ENCODE results near the gene BCHE.

Gene BCHE

DNA sequence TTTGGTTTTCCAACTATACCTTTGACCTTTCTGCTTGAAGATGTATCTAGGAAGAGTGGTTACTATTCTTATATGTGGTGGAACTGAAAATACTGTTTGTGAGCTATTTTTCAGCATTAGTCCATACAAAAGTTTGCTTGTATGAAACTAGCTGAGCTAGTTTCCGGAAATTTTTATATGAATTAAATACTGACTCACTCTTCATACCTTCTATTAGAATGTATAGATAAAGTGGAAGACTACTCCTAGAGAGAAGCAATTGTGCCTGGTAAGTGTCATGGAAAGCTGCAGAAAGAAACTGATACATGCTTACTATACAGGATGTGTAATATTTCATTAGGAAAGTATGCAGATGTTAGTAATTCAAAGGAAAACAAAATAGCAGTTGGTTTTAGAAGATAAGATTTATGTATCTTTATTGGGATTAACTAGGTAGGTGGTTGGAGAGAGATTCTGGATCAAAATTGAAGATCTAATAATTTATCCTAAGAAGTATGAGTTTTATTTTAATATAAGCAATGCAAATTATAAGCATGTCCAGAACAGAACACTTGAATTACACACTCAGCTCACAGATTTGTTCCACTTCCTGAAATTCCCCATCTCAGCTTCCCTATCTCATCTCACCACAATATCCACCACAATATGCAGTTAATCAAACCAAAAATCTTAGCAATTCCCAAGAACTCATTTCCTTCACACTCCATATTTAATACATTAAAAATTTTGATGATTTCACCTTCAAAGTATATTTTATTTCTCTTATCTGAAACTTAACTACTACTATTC, 82.8 kb downstream of the BCHE start:
- Histone ChIP-seq H3K4me3 (ENCODE audit: low read length) (no peak overlapping the region), H3K9me3 (ENCODE audit: control insufficient read depth, insufficient read depth, low read length) (no peaks in the 10 kb centered on the region), H3K36me3 (ENCODE audit: control insufficient read depth, insufficient read depth, low read length) (no peaks in the 10 kb centered on the region), H3K27me3 (ENCODE audit: control insufficient read depth, insufficient read depth, low read length) (no peaks in the 10 kb centered on the region), H3K27ac (ENCODE audit: low read length) (no peak overlapping the region), H3K4me1 (ENCODE audit: control insufficient read depth, insufficient read depth, low read length) (no peaks in the 10 kb centered on the region)
- WGBS (ENCODE audit: insufficient coverage, insufficient read length), result no CpG with 5 or more reads among the region's 1 CpG
- no peak for DNase-seq (ENCODE audit: low read depth, low spot score)

DNA sequence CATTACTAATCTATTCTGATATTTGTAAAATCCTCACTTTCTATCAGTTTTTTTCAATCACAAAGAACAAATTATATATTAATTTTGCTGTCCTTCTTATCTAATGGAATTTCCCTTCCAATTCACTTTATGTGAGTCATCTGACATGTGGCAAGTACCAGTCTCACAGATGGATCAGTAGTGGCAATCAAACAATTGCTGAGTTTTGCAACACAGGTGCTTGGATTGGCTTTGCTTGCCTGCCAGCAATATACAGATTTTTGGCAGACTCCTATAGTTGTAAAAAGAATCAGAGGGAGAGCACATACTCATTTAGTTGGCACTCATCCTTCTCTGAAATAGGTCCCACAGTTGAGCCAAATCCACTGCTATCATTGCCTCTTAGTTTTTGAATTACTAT, 83.7 kb downstream of the BCHE start:
- Histone ChIP-seq H3K9me3 (ENCODE audit: control insufficient read depth, insufficient read depth, low read length) (no peaks in the 10 kb centered on the region), H3K4me1 (ENCODE audit: control insufficient read depth, insufficient read depth, low read length) (no peaks in the 10 kb centered on the region), H3K36me3 (ENCODE audit: control insufficient read depth, insufficient read depth, low read length) (no peaks in the 10 kb centered on the region), H3K27me3 (ENCODE audit: control insufficient read depth, insufficient read depth, low read length) (no peaks in the 10 kb centered on the region), H3K4me3 (ENCODE audit: low read length) (no peak overlapping the region), H3K27ac (ENCODE audit: low read length) (no peak overlapping the region)
- no peak for DNase-seq (ENCODE audit: low read depth, low spot score)

DNA sequence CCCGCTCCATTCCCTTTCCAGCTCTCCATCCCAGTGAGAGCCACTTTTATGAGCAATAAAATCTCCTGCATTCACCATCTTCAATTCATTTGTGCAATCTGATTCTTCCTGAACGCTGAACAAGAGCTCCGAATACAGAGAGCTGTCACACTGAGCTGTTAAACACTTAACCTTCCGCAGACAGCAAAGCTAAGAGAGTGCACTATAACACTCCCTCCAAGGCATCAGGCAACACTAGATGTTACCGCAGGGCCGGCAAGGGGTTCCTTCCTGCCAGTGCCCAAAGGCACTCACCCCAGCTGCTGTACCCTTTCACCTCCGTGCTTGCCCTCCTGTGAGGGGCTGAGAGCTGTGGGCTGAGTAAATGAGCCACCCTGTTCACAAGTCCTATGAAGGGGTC, 85.6 kb downstream of the BCHE start:
- Histone ChIP-seq H3K36me3 (ENCODE audit: control insufficient read depth, insufficient read depth, low read length) (no peaks in the 10 kb centered on the region), H3K27me3 (ENCODE audit: control insufficient read depth, insufficient read depth, low read length) (no peaks in the 10 kb centered on the region), H3K9me3 (ENCODE audit: control insufficient read depth, insufficient read depth, low read length) (no peaks in the 10 kb centered on the region), H3K4me3 (ENCODE audit: low read length) (no peak overlapping the region), H3K4me1 (ENCODE audit: control insufficient read depth, insufficient read depth, low read length) (no peaks in the 10 kb centered on the region), H3K27ac (ENCODE audit: low read length) (no peak overlapping the region)
- no CpG with 5 or more reads among the region's 7 CpGs for WGBS (ENCODE audit: insufficient coverage, insufficient read length)
- DNase-seq (ENCODE audit: low read depth, low spot score), result no peak

DNA sequence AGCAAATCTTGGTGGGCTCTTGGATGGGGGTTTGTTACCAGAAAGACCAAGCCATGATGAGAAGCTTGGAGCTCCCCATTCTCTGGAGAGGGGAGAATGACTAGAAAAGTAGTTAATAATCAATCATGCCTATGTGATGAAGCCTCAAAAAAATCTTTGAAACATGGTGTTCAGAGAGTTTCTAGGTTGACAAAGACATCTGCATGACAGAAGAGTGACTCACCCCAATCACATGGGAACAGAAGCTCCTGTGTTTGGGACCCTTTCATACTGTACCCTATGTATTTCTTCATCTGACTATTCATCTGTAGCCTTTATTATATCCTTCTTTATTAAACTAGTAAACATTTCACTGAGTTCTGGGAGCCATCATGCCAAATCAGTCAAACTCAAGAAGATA, 87.4 kb downstream of the BCHE start:
- Histone ChIP-seq H3K27ac (ENCODE audit: low read length) (no peak overlapping the region), H3K4me3 (ENCODE audit: low read length) (no peak overlapping the region), H3K4me1 (ENCODE audit: control insufficient read depth, insufficient read depth, low read length) (no peaks in the 10 kb centered on the region), H3K27me3 (ENCODE audit: control insufficient read depth, insufficient read depth, low read length) (no peaks in the 10 kb centered on the region), H3K9me3 (ENCODE audit: control insufficient read depth, insufficient read depth, low read length) (no peaks in the 10 kb centered on the region), H3K36me3 (ENCODE audit: control insufficient read depth, insufficient read depth, low read length) (no peaks in the 10 kb centered on the region)
- no peak for DNase-seq (ENCODE audit: low read depth, low spot score)

DNA sequence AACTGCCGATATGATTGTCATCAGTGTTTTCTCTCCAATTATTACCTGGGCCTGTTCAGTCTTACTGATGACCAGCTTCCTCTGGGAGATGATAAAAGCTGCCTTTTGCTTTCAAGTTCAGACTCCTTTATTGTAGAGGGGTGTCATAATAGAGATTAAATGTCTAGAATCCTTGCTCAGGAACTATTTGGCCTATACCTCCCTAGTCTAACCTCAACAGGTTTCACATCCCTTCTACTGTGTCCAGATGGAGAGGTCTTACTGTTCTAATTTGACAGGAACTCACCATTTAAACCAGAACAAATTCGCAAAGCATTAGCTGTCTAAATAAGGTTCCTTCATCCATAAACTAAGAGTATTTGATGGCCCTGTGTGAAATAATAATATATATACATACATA, 88.0 kb downstream of the BCHE start:
- Histone ChIP-seq H3K4me3 (ENCODE audit: low read length) (no peak overlapping the region), H3K36me3 (ENCODE audit: control insufficient read depth, insufficient read depth, low read length) (no peaks in the 10 kb centered on the region), H3K27ac (ENCODE audit: low read length) (no peak overlapping the region), H3K27me3 (ENCODE audit: control insufficient read depth, insufficient read depth, low read length) (no peaks in the 10 kb centered on the region), H3K9me3 (ENCODE audit: control insufficient read depth, insufficient read depth, low read length) (no peaks in the 10 kb centered on the region), H3K4me1 (ENCODE audit: control insufficient read depth, insufficient read depth, low read length) (no peaks in the 10 kb centered on the region)
- DNase-seq (ENCODE audit: low read depth, low spot score), result no peak
- WGBS (ENCODE audit: insufficient coverage, insufficient read length), result no CpG with 5 or more reads among the region's 2 CpGs

DNA sequence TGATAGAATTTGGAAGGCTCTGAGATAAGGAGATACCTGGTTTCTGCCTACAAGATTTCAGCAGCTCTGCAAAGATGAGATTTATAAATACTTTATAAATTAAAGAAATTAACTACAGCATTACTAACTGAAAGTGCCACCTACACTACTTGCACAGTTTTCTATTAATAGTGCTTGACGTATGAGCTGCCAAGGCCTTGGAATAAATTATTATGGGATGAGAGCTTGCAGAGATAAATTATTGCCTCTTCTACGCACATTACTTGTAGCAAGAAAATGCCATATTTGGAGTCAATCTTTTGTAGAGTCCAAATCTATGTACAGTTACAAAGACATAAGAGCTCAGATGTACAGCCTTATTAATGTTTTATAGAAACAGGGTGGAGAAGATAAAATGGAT, 89.1 kb downstream of the BCHE start:
- no CpG with 5 or more reads among the region's 2 CpGs for WGBS (ENCODE audit: insufficient coverage, insufficient read length)
- Histone ChIP-seq H3K27me3 (ENCODE audit: control insufficient read depth, insufficient read depth, low read length) (no peaks in the 10 kb centered on the region), H3K36me3 (ENCODE audit: control insufficient read depth, insufficient read depth, low read length) (no peaks in the 10 kb centered on the region), H3K4me1 (ENCODE audit: control insufficient read depth, insufficient read depth, low read length) (no peaks in the 10 kb centered on the region), H3K9me3 (ENCODE audit: control insufficient read depth, insufficient read depth, low read length) (no peaks in the 10 kb centered on the region), H3K4me3 (ENCODE audit: low read length) (no peak overlapping the region), H3K27ac (ENCODE audit: low read length) (no peak overlapping the region)
- no peak for DNase-seq (ENCODE audit: low read depth, low spot score)

DNA sequence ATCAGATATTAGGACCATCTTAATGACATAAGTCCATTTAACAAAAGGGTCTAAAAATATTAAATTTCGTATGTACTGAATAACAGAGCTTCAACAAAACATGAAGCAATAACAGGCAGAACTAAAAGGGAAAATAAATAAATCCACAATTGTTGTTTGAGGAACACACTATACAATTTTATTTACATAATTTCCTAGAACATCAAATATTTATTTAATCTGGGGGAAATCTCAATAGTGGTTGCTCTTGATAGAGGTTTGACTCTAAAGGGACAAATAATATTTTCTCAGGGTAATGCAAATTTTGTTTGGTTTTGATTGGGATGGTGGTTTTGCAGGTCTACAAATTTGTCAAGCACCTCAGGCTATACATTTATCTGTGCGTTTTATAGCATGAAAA, 90.3 kb downstream of the BCHE start:
- Histone ChIP-seq H3K36me3 (ENCODE audit: control insufficient read depth, insufficient read depth, low read length) (no peaks in the 10 kb centered on the region), H3K9me3 (ENCODE audit: control insufficient read depth, insufficient read depth, low read length) (no peaks in the 10 kb centered on the region), H3K4me3 (ENCODE audit: low read length) (no peak overlapping the region), H3K27ac (ENCODE audit: low read length) (no peak overlapping the region), H3K4me1 (ENCODE audit: control insufficient read depth, insufficient read depth, low read length) (no peaks in the 10 kb centered on the region), H3K27me3 (ENCODE audit: control insufficient read depth, insufficient read depth, low read length) (no peaks in the 10 kb centered on the region)
- DNase-seq (ENCODE audit: low read depth, low spot score), result no peak
- WGBS (ENCODE audit: insufficient coverage, insufficient read length), result no CpG with 5 or more reads among the region's 2 CpGs

DNA sequence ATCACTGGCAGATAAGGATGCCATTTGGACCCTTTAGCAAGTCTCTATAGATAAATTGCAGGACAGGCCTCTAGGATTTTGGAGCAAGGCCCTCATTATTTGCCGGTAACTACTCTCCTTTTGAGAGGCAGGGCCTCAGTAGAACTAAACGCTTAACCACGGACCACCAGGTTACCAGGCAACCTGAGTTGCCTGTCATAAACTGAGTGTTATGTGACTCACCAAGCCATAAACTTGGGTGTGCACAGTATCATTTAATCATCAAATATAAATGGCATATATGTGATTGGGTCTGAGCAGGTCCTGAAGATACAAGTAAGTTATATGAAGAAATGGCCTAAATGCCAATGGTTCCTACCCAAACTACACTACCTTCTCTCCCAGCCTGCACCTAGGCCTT, 93.2 kb downstream of the BCHE start:
- no CpG with 5 or more reads among the region's 3 CpGs for WGBS (ENCODE audit: insufficient coverage, insufficient read length)
- Histone ChIP-seq H3K4me1 (ENCODE audit: control insufficient read depth, insufficient read depth, low read length) (no peaks in the 10 kb centered on the region), H3K27ac (ENCODE audit: low read length) (no peak overlapping the region)

DNA sequence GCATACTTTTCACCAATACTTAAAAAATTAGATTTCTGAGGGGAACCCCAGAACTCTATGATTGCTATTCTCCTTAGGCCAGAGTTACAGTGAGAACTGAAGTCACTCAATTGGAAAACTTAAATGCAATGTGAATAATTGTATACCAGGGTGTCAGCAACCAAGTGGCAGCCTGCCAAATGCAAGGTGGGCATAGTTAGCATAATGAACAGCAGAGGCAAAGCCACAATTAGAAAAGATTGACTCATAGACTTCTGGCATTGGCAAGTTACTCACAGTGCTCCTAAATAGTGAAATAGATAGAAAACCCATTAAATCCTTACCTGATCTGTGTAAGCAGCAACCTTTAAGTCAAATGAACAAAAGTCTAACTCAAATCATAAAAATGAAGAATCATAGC, 94.9 kb downstream of the BCHE start:
- no peak overlapping the region for H3K4me3 ChIP-seq (ENCODE audit: low read length)
- H3K27ac ChIP-seq (ENCODE audit: low read length), result no peak overlapping the region
- H3K36me3 ChIP-seq (ENCODE audit: control insufficient read depth, insufficient read depth, low read length), result no peaks in the 10 kb centered on the region
- no peaks in the 10 kb centered on the region for H3K9me3 ChIP-seq (ENCODE audit: control insufficient read depth, insufficient read depth, low read length)
- DNase-seq (ENCODE audit: low read depth, low spot score), result no peak
- no peaks in the 10 kb centered on the region for H3K27me3 ChIP-seq (ENCODE audit: control insufficient read depth, insufficient read depth, low read length)
- H3K4me1 ChIP-seq (ENCODE audit: control insufficient read depth, insufficient read depth, low read length), result no peaks in the 10 kb centered on the region

More for the DNA sequence above, 93.2 kb downstream of the BCHE start:
- Histone ChIP-seq H3K9me3 (ENCODE audit: control insufficient read depth, insufficient read depth, low read length) (no peaks in the 10 kb centered on the region), H3K27me3 (ENCODE audit: control insufficient read depth, insufficient read depth, low read length) (no peaks in the 10 kb centered on the region), H3K4me3 (ENCODE audit: low read length) (no peak overlapping the region), H3K36me3 (ENCODE audit: control insufficient read depth, insufficient read depth, low read length) (no peaks in the 10 kb centered on the region)
- no peak for DNase-seq (ENCODE audit: low read depth, low spot score)

DNA sequence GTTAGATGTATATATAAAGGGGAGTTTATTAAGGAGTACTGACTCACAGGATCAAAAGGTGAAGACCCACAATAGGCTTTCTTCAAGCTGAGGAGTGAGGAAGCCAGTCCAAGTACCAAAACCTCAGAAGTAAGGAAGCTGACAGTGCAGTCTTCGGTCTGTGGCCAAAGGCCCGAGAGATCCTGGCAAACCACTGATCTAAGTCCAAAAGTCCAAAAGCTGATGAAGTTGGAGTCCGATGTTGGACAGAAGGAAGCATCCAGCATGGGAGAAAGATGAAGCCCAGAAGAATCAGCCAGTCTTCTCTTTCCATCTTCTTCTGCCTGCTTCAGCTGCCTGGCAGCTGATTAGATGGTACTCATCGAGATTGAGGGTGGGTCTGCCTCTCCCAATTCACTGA, 107.5 kb downstream of the BCHE start:
- Histone ChIP-seq H3K27ac (ENCODE audit: low read length) (no peak overlapping the region), H3K4me3 (ENCODE audit: low read length) (no peak overlapping the region), H3K27me3 (ENCODE audit: control insufficient read depth, insufficient read depth, low read length) (no peaks in the 10 kb centered on the region), H3K36me3 (ENCODE audit: control insufficient read depth, insufficient read depth, low read length) (no peaks in the 10 kb centered on the region), H3K4me1 (ENCODE audit: control insufficient read depth, insufficient read depth, low read length) (no peaks in the 10 kb centered on the region), H3K9me3 (ENCODE audit: control insufficient read depth, insufficient read depth, low read length) (no peaks in the 10 kb centered on the region)
- WGBS (ENCODE audit: insufficient coverage, insufficient read length), result no CpG with 5 or more reads among the region's 4 CpGs
- DNase-seq (ENCODE audit: low read depth, low spot score), result no peak

DNA sequence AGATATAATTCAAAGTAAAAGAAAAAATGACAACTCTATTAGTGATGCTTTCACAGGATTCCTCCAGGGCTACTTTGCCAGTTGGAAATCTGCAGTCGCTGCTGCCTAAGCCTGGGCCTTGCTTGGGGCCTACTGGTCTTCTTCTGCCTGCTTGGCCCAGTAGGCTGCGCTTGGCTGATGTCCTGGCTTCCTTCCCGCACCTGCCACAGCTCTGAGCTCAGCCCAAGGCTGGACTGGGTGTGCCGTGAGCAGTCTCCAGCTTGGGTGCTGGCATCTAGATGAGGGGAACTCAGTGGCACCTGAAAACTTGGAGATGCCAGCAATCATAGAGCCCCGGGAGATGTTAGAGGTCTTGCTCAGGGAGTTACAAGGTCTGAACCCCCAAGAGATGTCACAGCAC, 108.3 kb downstream of the BCHE start:
- Histone ChIP-seq H3K27ac (ENCODE audit: low read length) (no peak overlapping the region), H3K9me3 (ENCODE audit: control insufficient read depth, insufficient read depth, low read length) (no peaks in the 10 kb centered on the region), H3K4me1 (ENCODE audit: control insufficient read depth, insufficient read depth, low read length) (no peaks in the 10 kb centered on the region), H3K27me3 (ENCODE audit: control insufficient read depth, insufficient read depth, low read length) (no peaks in the 10 kb centered on the region), H3K36me3 (ENCODE audit: control insufficient read depth, insufficient read depth, low read length) (no peaks in the 10 kb centered on the region), H3K4me3 (ENCODE audit: low read length) (no peak overlapping the region)
- no CpG with 5 or more reads among the region's 5 CpGs for WGBS (ENCODE audit: insufficient coverage, insufficient read length)
- no peak for DNase-seq (ENCODE audit: low read depth, low spot score)

All from iPS DF 6.9 (cell line).